KOPT-K1 (cell line): ENCODE measurements around the gene SNX22.

Source experiments
- H3K27ac ChIP-seq: fragments of 200-600 bp; sonication (generic); 2 replicates; pipeline ENCODE4 v1.5.1; 2016; ENCODE audit warnings: antibody characterized with exemption, mild to moderate bottlenecking, low read depth, low read length; ENCODE audit not compliant: poor library complexity, severe bottlenecking
- H3K36me3 ChIP-seq: fragments of 200-600 bp; sonication (generic); 2 replicates; pipeline ENCODE4 v1.5.1; 2017; ENCODE audit warnings: antibody characterized with exemption, mild to moderate bottlenecking, low read length, moderate library complexity; ENCODE audit not compliant: insufficient read depth
- H3K9me3 ChIP-seq: fragments of 200-600 bp; sonication (generic); 2 replicates; pipeline ENCODE4 v1.5.1; 2017; ENCODE audit warnings: antibody characterized with exemption, low read length, mild to moderate bottlenecking; ENCODE audit not compliant: insufficient read depth, poor library complexity, severe bottlenecking

SNX22 gene

DNA sequence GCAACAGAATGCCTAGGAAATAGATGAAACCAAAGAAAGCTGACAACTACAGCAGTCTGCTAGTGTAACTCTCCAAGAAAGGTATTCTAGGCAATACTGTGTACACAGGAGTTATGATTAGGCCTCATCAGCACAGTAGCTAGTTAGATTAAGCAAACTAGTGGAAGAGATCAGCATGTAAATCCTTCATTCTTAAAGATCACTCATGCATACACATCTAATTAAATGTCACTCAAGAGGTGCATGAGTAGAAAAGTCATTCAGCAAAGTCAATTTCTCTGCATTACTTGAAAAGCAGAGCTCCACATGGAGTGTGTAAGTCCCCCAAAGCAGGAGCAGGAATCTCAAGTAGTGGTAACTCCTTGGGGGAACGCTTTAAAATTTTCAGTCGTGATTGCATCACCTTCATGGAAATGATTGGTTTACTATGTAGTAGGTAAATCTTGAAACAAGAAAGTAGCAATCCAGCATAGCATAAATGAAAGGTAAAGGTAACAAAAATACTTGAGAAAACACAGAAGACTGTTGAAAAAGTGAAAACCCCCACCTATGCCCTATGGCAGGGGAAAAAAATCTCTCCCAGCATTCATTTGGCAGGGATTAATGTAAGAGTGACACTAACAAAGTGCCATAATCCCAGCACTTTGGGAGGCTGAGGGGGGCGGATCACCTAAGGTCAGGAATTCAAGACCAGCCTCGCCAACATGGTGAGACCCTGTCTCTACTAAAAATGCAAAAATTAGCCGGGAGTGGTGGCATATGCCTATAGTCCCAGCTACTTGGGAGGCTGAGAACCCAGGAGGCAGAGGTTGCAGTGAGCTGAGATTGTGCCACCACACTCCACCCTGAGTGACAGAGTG is 40.7 kb downstream of the SNX22 start:
- peaks cover 39% of the 10 kb centered on the region for H3K36me3 ChIP-seq
- no peaks in the 10 kb centered on the region for H3K9me3 ChIP-seq
- H3K27ac ChIP-seq, result no peak overlapping the region

DNA sequence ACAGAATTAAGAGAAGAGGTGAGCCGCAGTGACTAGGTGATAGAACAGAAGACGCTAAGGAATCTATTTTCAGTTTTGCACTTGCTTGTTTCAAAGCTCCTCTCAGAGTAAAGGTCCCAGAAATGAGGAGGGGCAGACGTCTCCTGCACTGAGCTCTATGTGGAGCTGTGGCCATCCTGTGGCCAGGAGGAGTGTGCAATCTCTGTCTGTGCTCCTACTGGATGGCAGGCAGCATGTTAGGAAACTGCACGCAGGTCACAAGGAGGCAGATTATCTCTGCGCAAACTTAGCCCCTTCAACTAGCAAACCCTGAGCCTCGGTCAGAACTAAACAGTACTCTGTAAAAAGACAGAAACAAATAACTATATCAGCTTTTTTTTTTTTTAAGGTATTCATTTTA is 42.4 kb downstream of the SNX22 start:
- Histone ChIP-seq H3K36me3 (peaks cover 26% of the 10 kb centered on the region; the same call in 1 of the 2 replicates), H3K9me3 (no peaks in the 10 kb centered on the region), H3K27ac (no peak overlapping the region)

DNA sequence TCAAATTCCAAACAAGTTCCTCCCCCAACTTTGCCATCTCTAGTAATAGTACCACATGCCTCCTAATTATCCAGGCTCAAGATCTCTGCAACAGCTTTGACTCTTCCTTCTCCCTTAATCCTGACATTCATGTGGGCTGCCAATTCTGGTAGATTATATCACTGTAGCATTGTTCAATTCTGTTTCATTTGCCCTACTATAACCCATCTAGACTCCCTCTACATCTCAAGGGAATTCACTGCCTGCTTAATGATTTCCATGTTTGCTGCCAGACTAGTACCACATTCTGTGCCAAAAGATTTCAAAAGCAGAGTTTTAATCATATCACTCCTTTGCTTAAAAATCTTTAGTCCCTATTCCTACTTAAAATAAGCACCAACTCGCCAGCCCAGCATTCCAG is 45.9 kb downstream of the SNX22 start:
- Histone ChIP-seq H3K9me3 (no peaks in the 10 kb centered on the region), H3K27ac (no peak overlapping the region), H3K36me3 (peaks cover 34% of the 10 kb centered on the region)

DNA sequence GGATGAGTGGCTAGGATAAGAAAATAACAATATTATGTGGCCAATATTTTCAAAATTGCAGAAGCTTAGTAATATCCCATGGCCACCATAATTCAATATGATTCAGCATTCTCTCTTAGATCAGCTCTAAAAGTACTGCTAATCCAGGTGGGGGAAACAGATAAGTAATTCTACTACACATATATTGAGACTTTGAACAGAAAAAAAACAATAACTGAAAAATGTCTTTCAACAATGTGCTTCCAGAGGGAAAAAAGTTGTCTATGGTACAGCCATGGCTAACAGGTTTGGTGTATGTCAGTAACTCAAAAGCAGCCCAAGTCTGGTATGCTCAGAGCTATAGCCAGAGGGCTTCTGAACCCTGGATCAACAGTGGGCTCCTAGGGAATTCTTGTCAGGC is 53.7 kb downstream of the SNX22 start:
- H3K27ac ChIP-seq, result no peak overlapping the region
- H3K9me3 ChIP-seq, result no peaks in the 10 kb centered on the region
- peaks cover 32% of the 10 kb centered on the region for H3K36me3 ChIP-seq
